ENCODE data around the gene FRMD4A.

DNA sequence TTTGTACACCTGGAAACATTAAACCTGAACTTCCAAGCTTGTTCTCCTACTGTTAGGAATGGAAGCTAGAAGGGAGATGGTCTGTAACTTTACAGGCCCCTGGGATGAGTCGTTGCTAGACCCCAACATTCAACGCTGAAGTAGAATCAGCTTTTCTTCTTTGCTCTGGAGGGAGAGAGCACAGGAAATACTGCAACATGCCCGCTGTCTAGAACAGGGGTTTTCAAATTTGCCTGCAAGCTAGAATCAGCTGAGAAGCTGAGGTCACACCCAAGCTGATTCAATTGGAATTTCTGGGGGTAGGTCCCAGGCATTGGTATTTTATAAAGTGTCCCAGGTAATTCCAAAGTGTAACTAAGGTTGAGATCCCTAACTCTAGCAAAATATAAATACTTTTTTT lies 524.3 kb downstream of the FRMD4A start:
- TF ChIP-seq, protein P1, sequence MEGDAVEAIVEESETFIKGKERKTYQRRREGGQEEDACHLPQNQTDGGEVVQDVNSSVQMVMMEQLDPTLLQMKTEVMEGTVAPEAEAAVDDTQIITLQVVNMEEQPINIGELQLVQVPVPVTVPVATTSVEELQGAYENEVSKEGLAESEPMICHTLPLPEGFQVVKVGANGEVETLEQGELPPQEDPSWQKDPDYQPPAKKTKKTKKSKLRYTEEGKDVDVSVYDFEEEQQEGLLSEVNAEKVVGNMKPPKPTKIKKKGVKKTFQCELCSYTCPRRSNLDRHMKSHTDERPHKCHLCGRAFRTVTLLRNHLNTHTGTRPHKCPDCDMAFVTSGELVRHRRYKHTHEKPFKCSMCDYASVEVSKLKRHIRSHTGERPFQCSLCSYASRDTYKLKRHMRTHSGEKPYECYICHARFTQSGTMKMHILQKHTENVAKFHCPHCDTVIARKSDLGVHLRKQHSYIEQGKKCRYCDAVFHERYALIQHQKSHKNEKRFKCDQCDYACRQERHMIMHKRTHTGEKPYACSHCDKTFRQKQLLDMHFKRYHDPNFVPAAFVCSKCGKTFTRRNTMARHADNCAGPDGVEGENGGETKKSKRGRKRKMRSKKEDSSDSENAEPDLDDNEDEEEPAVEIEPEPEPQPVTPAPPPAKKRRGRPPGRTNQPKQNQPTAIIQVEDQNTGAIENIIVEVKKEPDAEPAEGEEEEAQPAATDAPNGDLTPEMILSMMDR (IDR thresholded peaks at IDR 0.05) = no peak
- TF ChIP-seq POLR2A (IDR thresholded peaks at IDR 0.05) = no peak

Data from heart left ventricle (tissue), 13 donors.